ENCODE data around the gene MMP7.

DNA sequence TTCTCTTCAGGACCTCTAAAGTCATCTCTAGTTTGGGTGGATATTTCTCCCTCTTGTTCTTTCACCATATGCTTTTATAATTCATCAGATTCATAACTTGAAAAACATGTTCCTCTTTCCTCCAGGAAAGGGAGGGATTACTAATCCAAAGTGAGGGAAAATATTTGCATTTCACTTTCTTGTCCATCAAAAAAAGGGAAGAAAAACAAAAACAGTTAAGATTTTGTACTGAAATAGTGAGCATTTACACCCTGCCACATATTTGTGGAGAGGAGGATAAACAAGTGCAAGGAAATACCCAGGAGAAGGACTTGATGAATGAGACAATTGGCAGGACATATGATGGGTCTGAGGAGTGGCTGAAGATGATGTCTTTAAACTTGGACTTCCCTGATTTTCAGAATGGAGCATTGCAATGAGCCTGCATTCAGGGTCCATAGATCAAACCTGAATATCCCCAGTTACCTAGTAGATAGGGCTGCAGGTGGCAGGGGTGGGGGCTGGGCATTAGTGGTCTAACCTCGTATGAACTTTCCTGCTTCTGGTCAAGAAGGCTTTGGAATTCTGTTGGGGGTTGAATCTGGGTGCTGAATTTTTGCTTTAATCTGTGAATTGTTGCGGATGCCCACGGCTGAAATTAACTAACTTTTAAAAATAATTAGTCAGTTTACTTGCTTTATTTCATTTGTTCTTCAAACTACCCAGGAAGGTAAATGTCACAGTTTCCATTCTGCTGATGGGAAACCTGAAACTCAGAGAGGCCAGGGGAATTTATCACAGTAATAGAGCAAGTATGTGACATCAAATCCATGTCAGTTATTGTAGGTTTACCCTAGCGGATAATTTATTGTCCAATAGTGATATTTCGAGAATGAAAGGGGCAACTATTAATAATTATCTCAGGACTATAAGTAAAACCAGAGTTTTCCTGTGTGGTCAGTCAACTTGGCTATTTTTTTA, 41.1 kb downstream of the MMP7 start:
- no peak for TF ChIP-seq CTCF (conservative IDR thresholded peaks at IDR 0.05; ENCODE audit: low read length)
- TF ChIP-seq EZH2phosphoT487 (IDR thresholded peaks at IDR 0.05; ENCODE audit: borderline replicate concordance, low read depth, low read length), result no peak
